OCI-LY1 (cell line): ENCODE data around the gene ZBTB8OS.

ENCODE experiments used
- H2AFZ ChIP-seq: fragments of 200-600 bp; sonication (generic), shearing (Covaris generic); 2 replicates; pipeline ENCODE4 v1.6.0; 2014; ENCODE audit warnings: antibody characterized with exemption, mild to moderate bottlenecking, low read length
- H3F3A ChIP-seq: fragments of 200-600 bp; sonication (generic), shearing (Covaris generic); 2 replicates; pipeline ENCODE4 v1.6.0; 2014; ENCODE audit warnings: mild to moderate bottlenecking, antibody characterized with exemption, low read length, moderate library complexity; ENCODE audit not compliant: insufficient read depth
- H3K27ac ChIP-seq: fragments of 200-600 bp; sonication (generic); 2 replicates; pipeline ENCODE4 v1.5.1; 2014; ENCODE audit warnings: low read length, mixed run types, mild to moderate bottlenecking, low read depth; ENCODE audit not compliant: poor library complexity, severe bottlenecking
- H3K27me3 ChIP-seq: fragments of 200-600 bp; sonication (generic); 2 replicates; pipeline ENCODE4 v1.6.0; 2014; ENCODE audit warnings: antibody characterized with exemption, mild to moderate bottlenecking, low read length, moderate library complexity; ENCODE audit not compliant: insufficient read depth
- H3K36me3 ChIP-seq: fragments of 200-600 bp; sonication (generic); 2 replicates; pipeline ENCODE4 v1.6.1; 2014; ENCODE audit warnings: mild to moderate bottlenecking, antibody characterized with exemption, low read length, moderate library complexity, mixed read lengths; ENCODE audit not compliant: insufficient read depth
- H3K4me1 ChIP-seq: fragments of 200-600 bp; sonication (generic); 2 replicates; pipeline ENCODE4 v1.5.1; 2014; ENCODE audit warnings: mild to moderate bottlenecking, low read length, moderate library complexity; ENCODE audit not compliant: insufficient read depth, severe bottlenecking
- H3K4me2 ChIP-seq: fragments of 200-600 bp; sonication (generic), shearing (Covaris generic); 2 replicates; pipeline ENCODE4 v1.6.1; 2014; ENCODE audit warnings: low read length
- H3K4me3 ChIP-seq: fragments of 200-600 bp; sonication (generic); 2 replicates; pipeline ENCODE4 v1.5.1; 2014; ENCODE audit warnings: low read length, low read depth, mild to moderate bottlenecking, mixed read lengths; ENCODE audit not compliant: poor library complexity, severe bottlenecking
- H3K79me2 ChIP-seq: fragments of 200-600 bp; shearing (Covaris generic); 2 replicates; pipeline ENCODE4 v1.6.1; 2016; ENCODE audit warnings: mixed run types, low read length, mixed read lengths; ENCODE audit not compliant: insufficient read depth
- H3K9ac ChIP-seq: fragments of 200-600 bp; sonication (generic), shearing (Covaris generic); 2 replicates; pipeline ENCODE4 v1.6.1; 2014; ENCODE audit warnings: mild to moderate bottlenecking, low read length, mixed read lengths
- H3K9me2 ChIP-seq: fragments of 200-600 bp; sonication (generic), shearing (Covaris generic); 2 replicates; pipeline ENCODE4 v1.6.1; 2014; ENCODE audit warnings: low read depth, mild to moderate bottlenecking, low read length, mixed read lengths
- H3K9me3 ChIP-seq: fragments of 200-600 bp; shearing (Covaris generic); 2 replicates; pipeline ENCODE4 v1.6.1; 2014; ENCODE audit warnings: low read length, mixed read lengths
- H4K20me1 ChIP-seq: fragments of 200-600 bp; sonication (generic), shearing (Covaris generic); 2 replicates; pipeline ENCODE4 v1.6.0; 2016; ENCODE audit warnings: mild to moderate bottlenecking, low read length; ENCODE audit not compliant: insufficient read depth
- EZH2 ChIP-seq: fragments of 200-600 bp; sonication (generic), shearing (Covaris generic); IDR thresholded peaks from 2 replicates; pipeline ENCODE4 v1.8.0; 2017; ENCODE audit warnings: borderline replicate concordance, mixed run types, mild to moderate bottlenecking, antibody characterized with exemption, low read length, moderate library complexity, mixed read lengths
- TF ChIP-seq, protein P1 (sequence below): fragments of 200-600 bp; sonication (generic), shearing (Covaris generic); IDR thresholded peaks from 2 replicates; pipeline ENCODE4 v1.5.1; 2017; ENCODE audit warnings: mild to moderate bottlenecking, antibody characterized with exemption, low read length, moderate library complexity, mixed read lengths

ZBTB8OS gene

GRCh38 chr1:32606565-32607371, 43.6 kb downstream of the ZBTB8OS start:
- no peak overlapping the region for H3K9ac ChIP-seq

GRCh38 chr1:32605711-32606424, 44.5 kb downstream of the ZBTB8OS start:
- H3K27me3 ChIP-seq = no peaks in the 10 kb centered on the region
- peaks cover 3% of the 10 kb centered on the region; the same call in 1 of the 2 replicates for H3K9me3 ChIP-seq
- no peaks in the 10 kb centered on the region for H3K9me2 ChIP-seq
- no peaks in the 10 kb centered on the region for H4K20me1 ChIP-seq
- no peaks in the 10 kb centered on the region for H3K79me2 ChIP-seq
- no peak overlapping the region for H3K27ac ChIP-seq
- H3K4me3 ChIP-seq = no peak overlapping the region
- no peak overlapping the region for H3K9ac ChIP-seq
- no peak for TF ChIP-seq EZH2
- TF ChIP-seq, protein P1, sequence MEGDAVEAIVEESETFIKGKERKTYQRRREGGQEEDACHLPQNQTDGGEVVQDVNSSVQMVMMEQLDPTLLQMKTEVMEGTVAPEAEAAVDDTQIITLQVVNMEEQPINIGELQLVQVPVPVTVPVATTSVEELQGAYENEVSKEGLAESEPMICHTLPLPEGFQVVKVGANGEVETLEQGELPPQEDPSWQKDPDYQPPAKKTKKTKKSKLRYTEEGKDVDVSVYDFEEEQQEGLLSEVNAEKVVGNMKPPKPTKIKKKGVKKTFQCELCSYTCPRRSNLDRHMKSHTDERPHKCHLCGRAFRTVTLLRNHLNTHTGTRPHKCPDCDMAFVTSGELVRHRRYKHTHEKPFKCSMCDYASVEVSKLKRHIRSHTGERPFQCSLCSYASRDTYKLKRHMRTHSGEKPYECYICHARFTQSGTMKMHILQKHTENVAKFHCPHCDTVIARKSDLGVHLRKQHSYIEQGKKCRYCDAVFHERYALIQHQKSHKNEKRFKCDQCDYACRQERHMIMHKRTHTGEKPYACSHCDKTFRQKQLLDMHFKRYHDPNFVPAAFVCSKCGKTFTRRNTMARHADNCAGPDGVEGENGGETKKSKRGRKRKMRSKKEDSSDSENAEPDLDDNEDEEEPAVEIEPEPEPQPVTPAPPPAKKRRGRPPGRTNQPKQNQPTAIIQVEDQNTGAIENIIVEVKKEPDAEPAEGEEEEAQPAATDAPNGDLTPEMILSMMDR = no peak
- H3F3A ChIP-seq = no peaks in the 10 kb centered on the region
- H3K36me3 ChIP-seq = no peaks in the 10 kb centered on the region
- no peak overlapping the region for H2AFZ ChIP-seq
- no peaks in the 10 kb centered on the region for H3K4me1 ChIP-seq
- no peak overlapping the region for H3K4me2 ChIP-seq

More at GRCh38 chr1:32606565-32607371, 43.6 kb downstream of the ZBTB8OS start:
- Histone ChIP-seq H3F3A (no peaks in the 10 kb centered on the region), H4K20me1 (no peaks in the 10 kb centered on the region), H3K79me2 (no peaks in the 10 kb centered on the region), H3K27me3 (no peaks in the 10 kb centered on the region), H3K4me2 (no peak overlapping the region), H3K9me3 (peaks cover 3% of the 10 kb centered on the region; the same call in 1 of the 2 replicates), H3K36me3 (no peaks in the 10 kb centered on the region), H3K27ac (no peak overlapping the region), H3K4me3 (no peak overlapping the region), H2AFZ (no peak overlapping the region), H3K9me2 (no peaks in the 10 kb centered on the region), H3K4me1 (no peaks in the 10 kb centered on the region)
- TF ChIP-seq, protein P1 = no peak
- no peak for TF ChIP-seq EZH2

- Histone ChIP-seq H3K9ac (no peak overlapping the region), H3K9me2 (no peaks in the 10 kb centered on the region), H3K9me3 (no peaks in the 10 kb centered on the region), H3K27ac (no peak overlapping the region), H3K36me3 (no peaks in the 10 kb centered on the region), H3K4me3 (no peak overlapping the region), H3K4me2 (no peak overlapping the region), H3K4me1 (no peaks in the 10 kb centered on the region), H3F3A (no peaks in the 10 kb centered on the region), H2AFZ (no peak overlapping the region), H3K79me2 (no peaks in the 10 kb centered on the region), H4K20me1 (no peaks in the 10 kb centered on the region), H3K27me3 (no peaks in the 10 kb centered on the region)
- TF ChIP-seq, protein P1 = no peak
- TF ChIP-seq EZH2 = no peak
Measured at GRCh38 chr1:32600034-32600433, 50.3 kb downstream of the ZBTB8OS start.
